ENCODE measurements around the gene HDLBP.
"Not testable (repeated sequence)": the region's sequence is repeated elsewhere in the genome, so short reads cannot be mapped to it uniquely, and the experiment has no call there.

The HDLBP gene

GRCh38 chr2:241201445-241202267, 113.8 kb downstream of the HDLBP start:
- Histone ChIP-seq H3K4me3 (ENCODE audit: low read length) (no peak overlapping the region), H3K4me1 (ENCODE audit: insufficient read depth, low read length) (no peaks in the 10 kb centered on the region), H3K9me3 (ENCODE audit: insufficient read depth, low read depth, low read length) (no peaks in the 10 kb centered on the region), H3K9ac (ENCODE audit: low read depth, low read length) (no peak overlapping the region), H3K36me3 (ENCODE audit: insufficient read depth, low read depth, low read length) (no peaks in the 10 kb centered on the region), H3K27ac (ENCODE audit: low read length) (no peak overlapping the region), H3K27me3 (ENCODE audit: insufficient read depth, low read length) (no peaks in the 10 kb centered on the region; the same call in 1 of the 2 replicates)

GRCh38 chr2:241200822-241201395, 114.6 kb downstream of the HDLBP start:
- no peak overlapping the region for H3K9ac ChIP-seq (ENCODE audit: low read depth, low read length)
- no peak overlapping the region for H3K4me3 ChIP-seq (ENCODE audit: low read length)
- no peaks in the 10 kb centered on the region for H3K36me3 ChIP-seq (ENCODE audit: insufficient read depth, low read depth, low read length)
- H3K9me3 ChIP-seq (ENCODE audit: insufficient read depth, low read depth, low read length): no peaks in the 10 kb centered on the region
- no peaks in the 10 kb centered on the region for H3K4me1 ChIP-seq (ENCODE audit: insufficient read depth, low read length)
- H3K27ac ChIP-seq (ENCODE audit: low read length): no peak overlapping the region
- H3K27me3 ChIP-seq (ENCODE audit: insufficient read depth, low read length): no peaks in the 10 kb centered on the region; the same call in 1 of the 2 replicates

- Histone ChIP-seq H3K36me3 (ENCODE audit: insufficient read depth, low read depth, low read length) (no peaks in the 10 kb centered on the region), H3K27ac (ENCODE audit: low read length) (no peak overlapping the region), H3K27me3 (ENCODE audit: insufficient read depth, low read length) (no peaks in the 10 kb centered on the region; the same call in 1 of the 2 replicates), H3K4me3 (ENCODE audit: low read length) (no peak overlapping the region), H3K9ac (ENCODE audit: low read depth, low read length) (no peak overlapping the region), H3K9me3 (ENCODE audit: insufficient read depth, low read depth, low read length) (no peaks in the 10 kb centered on the region), H3K4me1 (ENCODE audit: insufficient read depth, low read length) (no peaks in the 10 kb centered on the region)
These were observed 115.3 kb downstream of the HDLBP start for GRCh38 chr2:241199897-241200821.

- no peak overlapping the region for H3K27ac ChIP-seq (ENCODE audit: low read length)
- H3K9me3 ChIP-seq (ENCODE audit: insufficient read depth, low read depth, low read length): no peaks in the 10 kb centered on the region
- H3K9ac ChIP-seq (ENCODE audit: low read depth, low read length): no peak overlapping the region
- no peak overlapping the region for H3K4me3 ChIP-seq (ENCODE audit: low read length)
- no peaks in the 10 kb centered on the region; the same call in 1 of the 2 replicates for H3K27me3 ChIP-seq (ENCODE audit: insufficient read depth, low read length)
- no peaks in the 10 kb centered on the region for H3K4me1 ChIP-seq (ENCODE audit: insufficient read depth, low read length)
- no peaks in the 10 kb centered on the region for H3K36me3 ChIP-seq (ENCODE audit: insufficient read depth, low read depth, low read length)
These were observed 116.2 kb downstream of the HDLBP start for GRCh38 chr2:241199286-241199685.

- Histone ChIP-seq H3K9me3 (ENCODE audit: insufficient read depth, low read depth, low read length) (no peaks in the 10 kb centered on the region), H3K4me1 (ENCODE audit: insufficient read depth, low read length) (no peaks in the 10 kb centered on the region), H3K9ac (ENCODE audit: low read depth, low read length) (no peak overlapping the region), H3K27me3 (ENCODE audit: insufficient read depth, low read length) (no peaks in the 10 kb centered on the region; the same call in 1 of the 2 replicates), H3K27ac (ENCODE audit: low read length) (no peak overlapping the region), H3K36me3 (ENCODE audit: insufficient read depth, low read depth, low read length) (no peaks in the 10 kb centered on the region), H3K4me3 (ENCODE audit: low read length) (no peak overlapping the region)
These were observed 116.8 kb downstream of the HDLBP start for GRCh38 chr2:241198381-241199279.

- Histone ChIP-seq H3K9ac (ENCODE audit: low read depth, low read length) (no peak overlapping the region), H3K27ac (ENCODE audit: low read length) (no peak overlapping the region), H3K36me3 (ENCODE audit: insufficient read depth, low read depth, low read length) (no peaks in the 10 kb centered on the region)
These were observed 117.5 kb downstream of the HDLBP start for GRCh38 chr2:241197947-241198346.

GRCh38 chr2:241197246-241197645, 118.2 kb downstream of the HDLBP start:
- not testable (repeated sequence) for H3K9me3 ChIP-seq (ENCODE audit: insufficient read depth, low read depth, low read length); H3K27me3 ChIP-seq (ENCODE audit: insufficient read depth, low read length); H3K27ac ChIP-seq (ENCODE audit: low read length); H3K4me1 ChIP-seq (ENCODE audit: insufficient read depth, low read length); H3K36me3 ChIP-seq (ENCODE audit: insufficient read depth, low read depth, low read length); H3K9ac ChIP-seq (ENCODE audit: low read depth, low read length); H3K4me3 ChIP-seq (ENCODE audit: low read length)

More at GRCh38 chr2:241197947-241198346, 117.5 kb downstream of the HDLBP start:
- no peaks in the 10 kb centered on the region for H3K4me1 ChIP-seq (ENCODE audit: insufficient read depth, low read length)
- H3K27me3 ChIP-seq (ENCODE audit: insufficient read depth, low read length): no peaks in the 10 kb centered on the region; the same call in 1 of the 2 replicates
- H3K9me3 ChIP-seq (ENCODE audit: insufficient read depth, low read depth, low read length): no peaks in the 10 kb centered on the region
- H3K4me3 ChIP-seq (ENCODE audit: low read length): no peak overlapping the region

- Histone ChIP-seq H3K27me3 (ENCODE audit: insufficient read depth, low read length) (no peaks in the 10 kb centered on the region; the same call in 1 of the 2 replicates), H3K9me3 (ENCODE audit: insufficient read depth, low read depth, low read length) (no peaks in the 10 kb centered on the region), H3K9ac (ENCODE audit: low read depth, low read length) (no peak overlapping the region), H3K4me1 (ENCODE audit: insufficient read depth, low read length) (no peaks in the 10 kb centered on the region), H3K36me3 (ENCODE audit: insufficient read depth, low read depth, low read length) (no peaks in the 10 kb centered on the region), H3K27ac (ENCODE audit: low read length) (no peak overlapping the region), H3K4me3 (ENCODE audit: low read length) (no peak overlapping the region)
These were observed 119.9 kb downstream of the HDLBP start for GRCh38 chr2:241195506-241196130.

- Histone ChIP-seq H3K27ac (ENCODE audit: low read length) (no peak overlapping the region), H3K4me3 (ENCODE audit: low read length) (no peak overlapping the region), H3K9ac (ENCODE audit: low read depth, low read length) (no peak overlapping the region), H3K36me3 (ENCODE audit: insufficient read depth, low read depth, low read length) (no peaks in the 10 kb centered on the region), H3K4me1 (ENCODE audit: insufficient read depth, low read length) (no peaks in the 10 kb centered on the region), H3K9me3 (ENCODE audit: insufficient read depth, low read depth, low read length) (no peaks in the 10 kb centered on the region), H3K27me3 (ENCODE audit: insufficient read depth, low read length) (no peaks in the 10 kb centered on the region)
These were observed 120.7 kb downstream of the HDLBP start for GRCh38 chr2:241194811-241195210.

GRCh38 chr2:241193271-241193670, 122.2 kb downstream of the HDLBP start:
- Histone ChIP-seq H3K36me3 (ENCODE audit: insufficient read depth, low read depth, low read length) (no peaks in the 10 kb centered on the region), H3K4me1 (ENCODE audit: insufficient read depth, low read length) (peaks cover under 1% of the 10 kb centered on the region; the same call in 1 of the 2 replicates), H3K4me3 (ENCODE audit: low read length) (no peak overlapping the region), H3K9ac (ENCODE audit: low read depth, low read length) (no peak overlapping the region), H3K27ac (ENCODE audit: low read length) (no peak overlapping the region), H3K9me3 (ENCODE audit: insufficient read depth, low read depth, low read length) (no peaks in the 10 kb centered on the region), H3K27me3 (ENCODE audit: insufficient read depth, low read length) (no peaks in the 10 kb centered on the region)

Data from iPS-20b (cell line).